ENCODE measurements around the gene VPS33B.

GRCh38 chr15:91065505-91065904, 43.1 kb upstream of the VPS33B start:
- TF ChIP-seq CTCF (conservative IDR thresholded peaks at IDR 0.05; ENCODE audit: low read length) = no peak
- no peak for TF ChIP-seq EZH2phosphoT487 (IDR thresholded peaks at IDR 0.05; ENCODE audit: borderline replicate concordance, low read depth, low read length)
